ENCODE results near the gene AFM.

Gene AFM

DNA sequence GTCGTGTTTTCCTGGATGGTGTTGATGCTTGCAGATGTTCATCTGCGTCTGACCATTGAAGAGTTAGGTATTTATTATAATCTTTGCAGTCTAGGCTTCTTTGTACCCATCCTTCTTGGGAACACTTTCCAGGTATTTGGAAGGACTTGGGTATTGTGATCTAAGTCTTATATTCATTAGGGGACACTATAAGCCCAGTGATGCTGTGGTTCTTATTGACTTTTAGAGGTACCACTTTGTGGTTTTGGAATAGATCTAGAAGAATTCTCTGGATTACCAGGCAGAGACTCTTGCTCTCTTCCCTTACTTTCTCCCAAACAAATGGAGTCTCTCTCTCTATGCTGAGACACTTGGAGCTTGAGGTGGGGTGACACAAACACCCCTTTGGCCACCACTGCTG, 41.6 kb downstream of the AFM start:
- TF ChIP-seq, protein P1, sequence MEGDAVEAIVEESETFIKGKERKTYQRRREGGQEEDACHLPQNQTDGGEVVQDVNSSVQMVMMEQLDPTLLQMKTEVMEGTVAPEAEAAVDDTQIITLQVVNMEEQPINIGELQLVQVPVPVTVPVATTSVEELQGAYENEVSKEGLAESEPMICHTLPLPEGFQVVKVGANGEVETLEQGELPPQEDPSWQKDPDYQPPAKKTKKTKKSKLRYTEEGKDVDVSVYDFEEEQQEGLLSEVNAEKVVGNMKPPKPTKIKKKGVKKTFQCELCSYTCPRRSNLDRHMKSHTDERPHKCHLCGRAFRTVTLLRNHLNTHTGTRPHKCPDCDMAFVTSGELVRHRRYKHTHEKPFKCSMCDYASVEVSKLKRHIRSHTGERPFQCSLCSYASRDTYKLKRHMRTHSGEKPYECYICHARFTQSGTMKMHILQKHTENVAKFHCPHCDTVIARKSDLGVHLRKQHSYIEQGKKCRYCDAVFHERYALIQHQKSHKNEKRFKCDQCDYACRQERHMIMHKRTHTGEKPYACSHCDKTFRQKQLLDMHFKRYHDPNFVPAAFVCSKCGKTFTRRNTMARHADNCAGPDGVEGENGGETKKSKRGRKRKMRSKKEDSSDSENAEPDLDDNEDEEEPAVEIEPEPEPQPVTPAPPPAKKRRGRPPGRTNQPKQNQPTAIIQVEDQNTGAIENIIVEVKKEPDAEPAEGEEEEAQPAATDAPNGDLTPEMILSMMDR (conservative IDR thresholded peaks at IDR 0.05; ENCODE audit: low read depth, low read length): no peak
- H3K4me3 ChIP-seq (ENCODE audit: low read length): no peak overlapping the region
- no peak for DNase-seq (ENCODE audit: low read depth)

- no peak overlapping the region for H3K4me3 ChIP-seq (ENCODE audit: low read length)
- TF ChIP-seq, protein P1 (conservative IDR thresholded peaks at IDR 0.05; ENCODE audit: low read depth, low read length): no peak
- DNase-seq (ENCODE audit: low read depth): no peak
Measured at GRCh38 chr4:73525611-73526010, 44.1 kb downstream of the AFM start.

DNA sequence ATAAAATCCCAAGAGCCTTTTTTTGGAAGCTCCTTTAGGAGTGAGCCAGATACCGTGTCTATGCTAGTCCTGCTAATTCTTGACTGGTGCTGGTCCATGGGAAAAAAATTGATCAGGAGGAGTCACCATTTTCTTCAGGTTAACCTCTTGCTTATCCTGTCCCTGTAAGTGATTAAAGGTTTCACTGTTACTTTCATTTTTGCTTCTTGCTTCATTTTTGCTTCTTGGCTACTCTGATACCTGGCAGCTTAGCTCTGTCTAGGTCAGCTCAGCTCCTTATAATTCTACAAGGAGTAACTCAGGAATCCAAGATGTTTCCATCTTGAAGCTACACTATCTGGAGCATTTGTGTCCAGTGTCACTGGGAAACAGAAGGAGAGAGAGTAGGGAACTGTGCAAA, 45.7 kb downstream of the AFM start:
- DNase-seq (ENCODE audit: low read depth): no peak
- TF ChIP-seq, protein P1 (conservative IDR thresholded peaks at IDR 0.05; ENCODE audit: low read depth, low read length): no peak
- H3K4me3 ChIP-seq (ENCODE audit: low read length): no peak overlapping the region

- H3K4me3 ChIP-seq (ENCODE audit: low read length): no peak overlapping the region
- no peak for DNase-seq (ENCODE audit: low read depth)
Measured at GRCh38 chr4:73528171-73528570, 46.6 kb downstream of the AFM start.

DNA sequence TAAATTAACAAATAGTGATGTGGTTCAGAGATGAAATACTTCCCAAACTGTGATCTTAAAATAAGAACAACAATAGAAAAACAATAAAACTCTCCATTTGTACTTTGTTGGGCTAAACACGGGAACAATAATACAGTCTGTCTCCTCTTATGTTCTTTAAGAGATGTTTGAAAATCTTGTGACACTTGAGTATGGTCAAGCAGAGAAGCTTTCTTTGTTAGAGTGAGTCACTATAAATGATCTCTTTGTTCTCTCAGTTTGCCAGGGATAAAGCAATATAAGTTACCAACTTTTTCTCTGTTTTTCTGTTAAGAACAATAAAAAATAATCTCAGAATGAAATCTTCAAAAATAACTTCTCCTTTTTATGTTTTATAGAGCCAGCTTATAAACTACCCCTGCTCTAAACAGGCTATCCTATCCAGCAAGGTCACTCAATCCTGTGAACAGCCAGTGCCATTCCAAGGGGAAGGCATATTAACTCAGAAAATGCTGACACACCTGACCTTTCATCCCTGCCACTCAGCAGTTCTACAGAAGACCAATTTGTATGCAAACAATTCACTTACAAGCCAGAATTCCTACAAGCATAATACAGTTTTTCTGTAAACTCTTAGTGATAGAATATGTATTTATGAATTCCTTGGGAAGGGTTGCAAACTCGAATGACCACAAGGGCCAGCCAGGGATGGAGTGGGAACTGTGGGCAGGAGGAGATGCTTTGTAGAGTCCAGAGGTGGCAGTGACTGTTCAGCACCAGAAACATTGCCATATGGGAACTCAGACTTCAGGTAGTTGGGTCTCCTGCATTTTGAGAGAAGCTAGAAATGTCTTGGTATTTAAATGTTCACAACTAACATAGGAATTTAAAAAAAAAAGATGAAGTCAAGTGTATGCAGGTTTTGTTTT, 52.2 kb downstream of the AFM start:
- TF ChIP-seq, protein P1 (conservative IDR thresholded peaks at IDR 0.05; ENCODE audit: low read depth, low read length): no peak
- DNase-seq (ENCODE audit: low read depth): peak; percentile 20
- H3K4me3 ChIP-seq (ENCODE audit: low read length): no peak overlapping the region

More at GRCh38 chr4:73528171-73528570, 46.6 kb downstream of the AFM start:
- TF ChIP-seq, protein P1 (conservative IDR thresholded peaks at IDR 0.05; ENCODE audit: low read depth, low read length): no peak

GRCh38 chr4:73538162-73538561, 56.6 kb downstream of the AFM start:
- no peak overlapping the region for H3K4me3 ChIP-seq (ENCODE audit: low read length)
- TF ChIP-seq, protein P1 (conservative IDR thresholded peaks at IDR 0.05; ENCODE audit: low read depth, low read length): no peak
- DNase-seq (ENCODE audit: low read depth): no peak

DNA sequence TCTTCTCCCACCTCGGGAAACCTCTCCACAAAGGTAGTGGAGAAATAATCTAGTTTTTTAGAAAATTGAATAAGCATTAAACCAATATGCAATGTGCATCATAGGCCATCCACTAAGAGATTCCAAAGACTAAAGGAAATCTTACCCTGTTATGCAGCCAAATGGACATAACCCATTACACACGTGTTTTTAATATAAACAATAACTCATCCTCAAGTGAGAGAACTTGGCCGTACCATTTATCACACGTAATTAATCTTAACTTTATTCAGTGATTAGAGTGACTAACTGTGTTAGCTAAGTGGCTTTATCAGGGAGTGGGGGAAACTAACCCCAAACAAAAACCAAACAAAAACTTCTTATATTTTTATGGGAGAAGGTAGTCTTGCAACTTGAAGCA, 57.8 kb downstream of the AFM start:
- H3K4me3 ChIP-seq (ENCODE audit: low read length): no peak overlapping the region
- DNase-seq (ENCODE audit: low read depth): no peak
- TF ChIP-seq, protein P1 (conservative IDR thresholded peaks at IDR 0.05; ENCODE audit: low read depth, low read length): no peak
